GM13976 (cell line): Measurements from ENCODE around the gene RAD21L1.

Experiments used
- DNase-seq: peaks from one replicate; pipeline ENCODE4 v3.0.0; 2012; ENCODE audit warnings: low spot score
- in situ Hi-C: fragments of 300-500 bp; cut with MboI; formaldehyde crosslinking; loops from one replicate; pipeline ENCODE4 v1.12.0; 2022; ENCODE audit warnings: low sequenced_read_pairs, mixed read lengths, inconsistent platforms; ENCODE audit not compliant: unreplicated experiment
- TF ChIP-seq, protein P1 (sequence below): IDR thresholded peaks from 2 replicates; pipeline ENCODE4 v1.5.1; 2012; ENCODE audit warnings: borderline replicate concordance, mild to moderate bottlenecking; ENCODE audit not compliant: insufficient read depth; ENCODE audit errors: extremely low read depth, missing control alignments, control extremely low read depth

The RAD21L1 gene

DNA sequence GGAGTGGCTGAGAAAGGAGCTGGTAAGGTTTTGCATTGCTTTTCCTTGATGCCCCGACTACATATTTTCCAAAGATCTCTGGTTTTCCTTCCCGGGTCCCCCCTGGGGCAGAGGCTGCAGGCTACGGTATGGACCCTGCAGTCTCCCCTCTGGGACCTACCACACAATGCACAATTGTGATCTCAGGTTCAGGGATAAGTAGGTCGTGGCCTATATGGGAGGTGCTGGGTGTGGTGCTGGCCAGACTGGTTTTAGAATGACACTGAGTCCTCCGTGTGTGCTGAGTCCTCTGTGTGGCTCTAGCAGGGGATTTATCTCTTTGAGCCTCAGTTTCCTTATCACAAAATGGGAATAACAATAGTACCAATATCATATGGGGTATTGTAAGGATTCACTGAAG is 22.2 kb upstream of the RAD21L1 start:
- in situ Hi-C loops = no loop called here
- no peak for DNase-seq
- TF ChIP-seq, protein P1, sequence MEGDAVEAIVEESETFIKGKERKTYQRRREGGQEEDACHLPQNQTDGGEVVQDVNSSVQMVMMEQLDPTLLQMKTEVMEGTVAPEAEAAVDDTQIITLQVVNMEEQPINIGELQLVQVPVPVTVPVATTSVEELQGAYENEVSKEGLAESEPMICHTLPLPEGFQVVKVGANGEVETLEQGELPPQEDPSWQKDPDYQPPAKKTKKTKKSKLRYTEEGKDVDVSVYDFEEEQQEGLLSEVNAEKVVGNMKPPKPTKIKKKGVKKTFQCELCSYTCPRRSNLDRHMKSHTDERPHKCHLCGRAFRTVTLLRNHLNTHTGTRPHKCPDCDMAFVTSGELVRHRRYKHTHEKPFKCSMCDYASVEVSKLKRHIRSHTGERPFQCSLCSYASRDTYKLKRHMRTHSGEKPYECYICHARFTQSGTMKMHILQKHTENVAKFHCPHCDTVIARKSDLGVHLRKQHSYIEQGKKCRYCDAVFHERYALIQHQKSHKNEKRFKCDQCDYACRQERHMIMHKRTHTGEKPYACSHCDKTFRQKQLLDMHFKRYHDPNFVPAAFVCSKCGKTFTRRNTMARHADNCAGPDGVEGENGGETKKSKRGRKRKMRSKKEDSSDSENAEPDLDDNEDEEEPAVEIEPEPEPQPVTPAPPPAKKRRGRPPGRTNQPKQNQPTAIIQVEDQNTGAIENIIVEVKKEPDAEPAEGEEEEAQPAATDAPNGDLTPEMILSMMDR = no peak

DNA sequence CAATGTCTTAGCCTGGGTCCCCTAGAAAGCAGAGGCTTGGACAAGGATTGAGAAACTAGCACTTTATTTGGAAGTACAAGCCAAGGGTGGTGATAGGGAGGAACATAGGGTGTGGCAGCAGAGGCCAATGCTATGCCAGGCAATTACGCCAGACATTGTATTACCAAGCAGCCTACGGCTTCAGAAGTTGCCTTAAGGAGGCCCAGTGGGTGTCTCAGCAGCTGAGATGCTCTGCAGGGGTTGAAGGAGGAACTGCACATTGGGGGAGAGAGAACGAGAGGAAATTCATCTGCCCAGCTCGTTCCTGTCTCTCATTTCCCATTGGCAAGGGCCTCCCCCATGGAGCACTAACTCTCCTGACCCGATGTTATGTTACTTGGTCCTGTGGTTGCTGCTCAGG is 21.7 kb upstream of the RAD21L1 start:
- in situ Hi-C loops = no loop called here
- no peak for DNase-seq
- TF ChIP-seq, protein P1 = no peak

DNA sequence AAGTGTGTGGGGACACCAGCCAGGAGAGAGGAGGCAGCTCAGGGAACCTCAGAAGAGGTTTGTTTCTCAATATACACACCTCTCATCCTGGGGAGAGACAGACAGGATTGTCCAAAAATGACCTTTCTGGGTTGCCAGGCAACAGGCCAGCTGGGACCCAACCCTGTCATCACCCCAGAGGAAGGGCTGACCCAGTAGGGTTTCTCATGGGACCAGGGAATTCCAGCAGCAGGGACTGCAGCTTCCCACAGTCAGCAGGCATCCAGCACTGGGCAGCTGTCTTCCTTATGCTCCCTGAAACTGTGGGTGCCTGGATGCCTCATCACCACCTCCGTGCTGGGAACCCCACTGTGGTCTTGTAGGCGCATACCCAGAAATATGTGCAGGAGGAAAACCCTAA is 21.3 kb upstream of the RAD21L1 start:
- no peak for DNase-seq
- TF ChIP-seq, protein P1 = no peak
- in situ Hi-C loops = no loop called here

DNA sequence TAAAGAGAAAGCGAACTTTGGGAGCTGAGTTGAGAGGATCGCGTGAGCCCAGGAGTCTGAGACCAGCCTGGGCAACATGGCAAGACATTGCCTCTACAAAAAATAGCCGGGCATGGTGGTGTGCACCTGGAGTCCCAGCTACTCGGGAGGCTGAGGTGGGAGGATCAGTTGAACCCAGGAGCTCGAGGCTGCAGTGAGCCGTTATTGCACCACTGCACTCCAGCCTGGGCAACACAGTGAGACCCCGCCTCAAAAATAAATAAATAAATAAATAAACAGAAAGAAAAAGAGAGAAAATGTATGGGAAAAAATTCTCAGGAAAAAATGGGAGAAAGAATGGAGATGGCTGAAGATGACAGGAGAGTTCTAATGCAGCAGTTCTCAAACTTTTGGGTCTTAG is 20.0 kb upstream of the RAD21L1 start:
- TF ChIP-seq, protein P1 = no peak
- DNase-seq = no peak
- in situ Hi-C loops = no loop called here

DNA sequence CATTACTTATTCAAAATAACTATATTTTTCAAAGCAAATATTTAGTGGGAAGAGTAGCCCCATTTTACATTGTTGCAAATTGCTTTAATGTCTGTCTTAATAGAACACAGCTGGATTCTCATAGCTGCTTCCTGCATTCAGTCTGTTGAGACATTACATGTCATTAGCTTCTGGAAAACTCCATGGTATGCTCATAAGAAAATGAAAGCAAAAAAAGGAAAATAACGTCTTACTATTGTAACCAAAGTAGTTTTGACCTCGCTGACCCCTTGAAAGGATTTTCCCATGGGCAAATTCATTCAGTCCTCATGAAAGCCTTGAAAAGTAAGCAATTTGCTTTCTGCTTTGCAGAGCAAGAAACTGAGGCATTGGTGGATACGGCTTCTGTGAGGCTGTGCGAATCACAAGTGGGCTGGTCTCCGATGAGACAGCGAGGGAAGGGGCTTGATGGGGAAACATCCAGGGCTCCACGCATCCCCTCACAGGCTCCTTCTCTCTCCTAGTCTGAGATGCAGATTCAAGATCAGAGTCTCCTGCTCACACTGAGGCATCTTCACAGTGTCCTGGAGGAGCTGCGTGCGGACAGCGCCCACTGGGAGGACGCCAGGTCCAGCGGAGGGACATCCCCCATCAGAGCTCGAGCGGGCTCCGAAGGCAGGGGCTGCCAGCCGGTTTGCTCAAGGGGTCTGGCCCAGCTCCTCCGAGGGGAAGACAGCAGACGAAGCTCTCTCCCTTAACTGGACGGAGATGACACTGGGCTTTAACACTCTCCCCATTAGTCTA is 19.3 kb upstream of the RAD21L1 start:
- in situ Hi-C loops = no loop called here
- TF ChIP-seq, protein P1 = no peak
- DNase-seq = no peak

DNA sequence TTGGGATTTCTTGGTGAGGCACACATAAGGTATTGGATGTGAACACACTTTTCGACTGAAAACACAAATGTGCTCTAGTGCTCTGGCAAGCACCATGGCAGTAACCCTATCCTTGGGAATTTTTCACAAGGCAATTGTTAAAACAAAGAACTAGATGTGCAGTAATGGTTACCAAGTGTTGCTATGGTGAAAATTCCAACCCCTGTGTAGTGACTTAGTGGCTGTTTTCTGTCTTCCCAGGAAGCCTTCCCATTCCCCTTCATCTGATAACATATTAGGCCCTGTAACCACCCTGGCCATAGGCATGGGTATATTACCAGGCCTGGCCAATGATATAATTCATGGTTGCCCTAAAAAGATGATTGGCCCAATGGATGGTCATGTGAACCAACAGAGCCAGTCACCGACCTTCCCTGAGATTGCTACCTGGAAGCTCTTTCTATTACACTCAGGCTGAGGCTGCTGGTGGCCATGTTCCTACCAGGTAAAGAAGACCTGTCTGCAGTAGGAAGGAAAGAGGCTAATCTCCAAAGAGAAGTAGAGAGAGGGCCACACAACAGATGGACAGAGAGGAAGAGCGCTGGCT is 18.5 kb upstream of the RAD21L1 start:
- in situ Hi-C loops = no loop called here
- DNase-seq = no peak
- TF ChIP-seq, protein P1 = no peak
